ENCODE results near the gene PLEKHN1. TPM values are rescaled to one million over a fixed set of nuclear protein-coding genes. Genes with fewer than 3 reads are reported as not detected.
A peak's percentile ranks its signal among the peaks of the same experiment; 100 is the strongest.

Gene PLEKHN1
- polyA plus RNA-seq, 1 of the 3 experiments (the other 2 are of a cell fraction), result not detected

GRCh38 chr1:999725-1000356 lies 33.6 kb downstream of the PLEKHN1 start, which contains the start of gene HES4:
HES4 (minus strand) TSS chr1:1000097; CDS start chr1:999973, 124 bp downstream.
- TF ChIP-seq RXRA (IDR thresholded peaks at IDR 0.05; ENCODE audit: borderline replicate concordance, low read depth) (no peak), REST (IDR thresholded peaks at IDR 0.05; ENCODE audit: low read depth, low read length) (no peak), FOXM1 (IDR thresholded peaks at IDR 0.05; ENCODE audit: low read depth) (no peak), TEAD4 (IDR thresholded peaks at IDR 0.05; ENCODE audit: borderline replicate concordance, insufficient read depth) (no peak), ZBTB33 (IDR thresholded peaks at IDR 0.05; ENCODE audit: borderline replicate concordance, low read depth) (no peak), ELF1 (IDR thresholded peaks at IDR 0.05) (no peak), EP300 (IDR thresholded peaks at IDR 0.05; ENCODE audit: borderline replicate concordance in 1 of 2, low read depth in 1 of 2, low read length in 1 of 2) (no peak), RFX5 (IDR thresholded peaks at IDR 0.05; ENCODE audit: low read length) (no peak), PBX3 (IDR thresholded peaks at IDR 0.05) (peak; percentile 85), MAX (IDR thresholded peaks at IDR 0.05; ENCODE audit: low read depth) (0 out of 2 replicates have a peak, but pooled peaks have one; percentile 28), USF1 (IDR thresholded peaks at IDR 0.05; ENCODE audit: borderline replicate concordance, low read depth) (no peak), JUND (IDR thresholded peaks at IDR 0.05) (no peak), GATA2 (CRISPR knock-in tag; IDR thresholded peaks at IDR 0.05) (no peak)

More at GRCh38 chr1:999725-1000356, 33.6 kb downstream of the PLEKHN1 start, which contains the start of gene HES4:
- Histone ChIP-seq H3K79me2 (ENCODE audit: insufficient read depth) (no peaks in the 10 kb centered on the region), H3K9ac (peak within 1 kb of the TSS; percentile 70; the same call in 1 of the 2 replicates), H3K4me1 (ENCODE audit: control insufficient read depth in 1 of 2, insufficient read depth in 2 of 2, low read depth in 1 of 2, low read length in 1 of 2) (peaks cover 0 to 27% of the 10 kb centered on the region in 2 experiments; a peak in 1 of 4 replicates), H3K27me3 (ENCODE audit: insufficient read depth) (peaks cover 12% of the 10 kb centered on the region; the same call in 1 of the 2 replicates), H3K36me3 (replicated peaks in 1 of 2; ENCODE audit: control insufficient read depth in 1 of 2, insufficient read depth in 2 of 2, low read length in 1 of 2) (no peaks in the 10 kb centered on the region), H3K4me2 (peak within 1 kb of the TSS; percentile 78), H3K4me3 (ENCODE audit: low read depth in 2 of 2, low read length in 1 of 2) (peak within 1 kb of the TSS; percentile 33 to 37; a peak in 3 of 4 replicates), H4K20me1 (ENCODE audit: insufficient read depth) (no peaks in the 10 kb centered on the region), H3K9me3 (no peaks in the 10 kb centered on the region), H3K9me2 (no peaks in the 10 kb centered on the region), H3K27ac (ENCODE audit: low read depth in 2 of 2, low read length in 1 of 2) (peak within 1 kb of the TSS in 1 of 2 experiments; percentile 39; a peak in 2 of 4 replicates), H2AFZ (ENCODE audit: low read depth) (no peak within 1 kb of the TSS), H3F3A (replicated peaks; ENCODE audit: insufficient read depth) (no peaks in the 10 kb centered on the region)
- no CpG with 5 or more reads among the region's 95 CpGs for WGBS (ENCODE audit: low lambda C conversion rate)
- peak; percentile 73 for DNase-seq
- POLR2A ChIA-PET, result no interaction called here
- CTCF ChIA-PET, result interaction anchor here (0.9 to 13.2 kb wide), 2 partner anchors 17 to 38 kb away, joined by 3 to 246 read pairs; partner anchors contain the start of gene PERM1

Measured in SK-N-SH (cell line).